GM19099 (cell line): Measurements from ENCODE around the gene CLINT1.

Experiments
- POLR2A ChIP-seq: IDR thresholded peaks from 3 replicates; pipeline ENCODE4 v1.6.1; 2011; ENCODE audit warnings: low read depth; ENCODE audit not compliant: insufficient read length; ENCODE audit errors: extremely low read depth

The CLINT1 gene

GRCh38 chr5:157748760-157749461, 110.0 kb downstream of the CLINT1 start:
- TF ChIP-seq POLR2A = no peak

- no peak for TF ChIP-seq POLR2A
Observed at GRCh38 chr5:157747766-157748700, 110.9 kb downstream of the CLINT1 start.

- no peak for TF ChIP-seq POLR2A
Observed at GRCh38 chr5:157747173-157747740, 111.7 kb downstream of the CLINT1 start.

- TF ChIP-seq POLR2A = no peak
Observed at GRCh38 chr5:157745041-157745456, 113.9 kb downstream of the CLINT1 start.

GRCh38 chr5:157744051-157745011, 114.6 kb downstream of the CLINT1 start:
- TF ChIP-seq POLR2A = no peak

- peak; percentile 47 for TF ChIP-seq POLR2A
Observed at GRCh38 chr5:157743163-157744050, 115.5 kb downstream of the CLINT1 start, which contains the start of gene LSM11. TSS of gene LSM11 (plus strand) at chr5:157743712. CDS start at chr5:157743751, 39 bp downstream.

GRCh38 chr5:157741131-157741530, 117.8 kb downstream of the CLINT1 start:
- TF ChIP-seq POLR2A = no peak

GRCh38 chr5:157740229-157740610, 118.7 kb downstream of the CLINT1 start:
- TF ChIP-seq POLR2A = no peak

- no peak for TF ChIP-seq POLR2A
Observed at GRCh38 chr5:157739388-157740228, 119.3 kb downstream of the CLINT1 start.

GRCh38 chr5:157735991-157736390, 123.0 kb downstream of the CLINT1 start:
- TF ChIP-seq POLR2A = no peak
